GM21529 (cell line): ENCODE results near the gene RAVER2.

Experiments used
- ATAC-seq: cut with Tn5 transposase; IDR thresholded peaks from one replicate; pipeline ENCODE4 v1.9.1; 2021; ENCODE audit not compliant: unreplicated experiment

The RAVER2 gene

GRCh38 chr1:64875101-64875500 lies 130.2 kb downstream of the RAVER2 start:
- no peak for ATAC-seq

GRCh38 chr1:64875606-64876005 lies 130.7 kb downstream of the RAVER2 start:
- no peak for ATAC-seq

- no peak for ATAC-seq
Measured at GRCh38 chr1:64877151-64877550, 132.3 kb downstream of the RAVER2 start.

GRCh38 chr1:64877598-64877997 lies 132.7 kb downstream of the RAVER2 start:
- ATAC-seq, result no peak

- no peak for ATAC-seq
Measured at GRCh38 chr1:64878090-64878489, 133.2 kb downstream of the RAVER2 start.

- ATAC-seq, result no peak
Measured at GRCh38 chr1:64878931-64879611, 134.2 kb downstream of the RAVER2 start.

- ATAC-seq, result no peak
Measured at GRCh38 chr1:64880449-64880848, 135.6 kb downstream of the RAVER2 start.

- ATAC-seq, result no peak
Measured at GRCh38 chr1:64881281-64881680, 136.4 kb downstream of the RAVER2 start.
